ENCODE data around the gene TMEM176A. TPM values are rescaled to one million over a fixed set of nuclear protein-coding genes. Genes with fewer than 3 reads are reported as not detected.

The TMEM176A gene
- total and polyA plus RNA-seq, 9 donors = 71.8 to 166 (median 127) TPM

GRCh38 chr7:150778738-150779301 is 21.7 kb upstream of the TMEM176A start:
- intact Hi-C loops (cut with DNase I) = loop anchor here in 2 of 4 donors (2.0 to 10.0 kb wide), 3 partner anchors 83 to 98 kb away; no protein-coding TSS in a partner anchor
- no peaks in the 10 kb centered on the region for H3K36me3 ChIP-seq
- peak; percentile 81 to 92 (median 91) for DNase-seq

GRCh38 chr7:150780292-150780691 is 20.3 kb upstream of the TMEM176A start:
- no peak overlapping the region for H3K27ac ChIP-seq
- H3K36me3 ChIP-seq = no peaks in the 10 kb centered on the region
- no peak for DNase-seq
- intact Hi-C loops (cut with DNase I) = loop anchor here in 1 of 4 donors (10.0 kb wide), 1 partner anchor 195 kb away; the partner anchor contains the start of gene KCNH2
- no peaks in the 10 kb centered on the region for H3K9me3 ChIP-seq
- TF ChIP-seq CTCF (IDR thresholded peaks at IDR 0.05) = no peak
- no peak for TF ChIP-seq POLR2A (IDR thresholded peaks at IDR 0.05)
- TF ChIP-seq EP300 (IDR thresholded peaks at IDR 0.05) = no peak
- no peak overlapping the region for H3K4me3 ChIP-seq
- H3K27me3 ChIP-seq = no peaks in the 10 kb centered on the region
- no peaks in the 10 kb centered on the region for H3K4me1 ChIP-seq (ENCODE audit: insufficient read depth)
- 62 to 67% (median 64%) methylated on average over 3 of the region's 3 CpGs for WGBS, 3 donors

More at GRCh38 chr7:150778738-150779301, 21.7 kb upstream of the TMEM176A start:
- Histone ChIP-seq H3K27me3 (no peaks in the 10 kb centered on the region), H3K27ac (no peak overlapping the region), H3K9me3 (no peaks in the 10 kb centered on the region), H3K4me1 (ENCODE audit: insufficient read depth) (no peaks in the 10 kb centered on the region), H3K4me3 (no peak overlapping the region)
- no peak for TF ChIP-seq EP300 (IDR thresholded peaks at IDR 0.05)
- TF ChIP-seq CTCF (IDR thresholded peaks at IDR 0.05) = peak; percentile 70 to 87 (median 86)
- WGBS, 3 donors = 3 to 5% (median 3%) methylated on average over 12 of the region's 12 CpGs

- no peaks in the 10 kb centered on the region for H3K9me3 ChIP-seq
- no peaks in the 10 kb centered on the region for H3K27me3 ChIP-seq
- no peak for DNase-seq
- no peaks in the 10 kb centered on the region for H3K4me1 ChIP-seq (ENCODE audit: insufficient read depth)
- intact Hi-C loops (cut with DNase I) = loop anchor here in 1 of 4 donors (10.0 kb wide), 1 partner anchor 194 kb away; the partner anchor contains the start of gene KCNH2
- H3K36me3 ChIP-seq = no peaks in the 10 kb centered on the region
- no peak overlapping the region for H3K27ac ChIP-seq
- 19 to 23% (median 19%) methylated on average over 3 of the region's 3 CpGs for WGBS, 3 donors
- H3K4me3 ChIP-seq = no peak overlapping the region
- TF ChIP-seq POLR2A (IDR thresholded peaks at IDR 0.05) (no peak), CTCF (IDR thresholded peaks at IDR 0.05) (no peak), EP300 (IDR thresholded peaks at IDR 0.05) (no peak)
These were observed 19.5 kb upstream of the TMEM176A start for GRCh38 chr7:150781103-150781502.

- DNase-seq = no peak
- no peaks in the 10 kb centered on the region for H3K9me3 ChIP-seq
- TF ChIP-seq POLR2A (IDR thresholded peaks at IDR 0.05) = no peak
- TF ChIP-seq EP300 (IDR thresholded peaks at IDR 0.05) = no peak
- TF ChIP-seq CTCF (IDR thresholded peaks at IDR 0.05) = no peak
- 91 to 98% (median 96%) methylated on average over 2 of the region's 2 CpGs for WGBS, 3 donors
- H3K4me3 ChIP-seq = no peak overlapping the region
- intact Hi-C loops (cut with DNase I) = loop anchor here in 1 of 4 donors (10.0 kb wide), 1 partner anchor 193 kb away; the partner anchor contains the start of gene KCNH2
- H3K4me1 ChIP-seq (ENCODE audit: insufficient read depth) = no peaks in the 10 kb centered on the region
- H3K27me3 ChIP-seq = no peaks in the 10 kb centered on the region
- no peak overlapping the region for H3K27ac ChIP-seq
- H3K36me3 ChIP-seq = no peaks in the 10 kb centered on the region
These were observed 18.6 kb upstream of the TMEM176A start for GRCh38 chr7:150781961-150782360.
